Vagina (tissue), 2 donors: ENCODE results near the gene CFAP92. TPM values are rescaled to one million over a fixed set of nuclear protein-coding genes. Genes with fewer than 3 reads are reported as not detected.

Experiments
- DNase-seq, 2 donors: peaks; one replicate each; pipeline ENCODE4 v3.0.0-alpha.2; 2017; ENCODE audit errors: extremely low spot score in 2 of 2
- H3K27ac ChIP-seq: fragments of 200-600 bp; sonication (generic); one replicate; pipeline ENCODE4 v1.5.1; 2019
- H3K27me3 ChIP-seq: fragments of 200-600 bp; sonication (generic); one replicate; pipeline ENCODE4 v1.5.1; 2019
- H3K36me3 ChIP-seq, 2 donors: fragments of 200-600 bp; sonication (generic); one replicate each; pipeline ENCODE4 v1.5.1; 2017 to 2019
- H3K4me1 ChIP-seq: fragments of 200-600 bp; sonication (generic); one replicate; pipeline ENCODE4 v1.5.1; 2019
- H3K4me3 ChIP-seq, 2 donors: fragments of 200-600 bp; sonication (generic); 1 replicate in 1 of 2; 2 replicates in 1 of 2; pipeline ENCODE4 v1.5.1; 2016 to 2019
- H3K9me3 ChIP-seq: fragments of 200-600 bp; sonication (generic); one replicate; pipeline ENCODE4 v1.5.1; 2019
- CTCF ChIP-seq, 3 experiments: fragments of 450-650 bp in 2 of 3; fragments of 200-600 bp in 1 of 3; sonication (generic) in 1 of 3; IDR thresholded peaks; one replicate each; pipeline ENCODE4 v1.5.1; 2017 to 2019; ENCODE audit warnings: antibody characterized with exemption in 3 of 3, mild to moderate bottlenecking in 2 of 3, moderate library complexity in 2 of 3
- POLR2A ChIP-seq, 2 donors: fragments of 450-650 bp; IDR thresholded peaks; one replicate each; pipeline ENCODE4 v1.6.1; 2017; ENCODE audit warnings: antibody characterized with exemption in 2 of 2, mild to moderate bottlenecking in 2 of 2, moderate library complexity in 2 of 2
- POLR2AphosphoS5 ChIP-seq, 2 donors: sonication (generic); formaldehyde crosslinking; IDR thresholded peaks; one replicate each; pipeline ENCODE4 v1.9.0; 2017; ENCODE audit warnings: antibody characterized with exemption in 2 of 2, mild to moderate bottlenecking in 2 of 2, low read depth in 1 of 2; ENCODE audit not compliant: insufficient read depth in 1 of 2
- intact Hi-C: fragments of 100-400 bp; cut with DNase I; formaldehyde crosslinking; loops from one replicate; pipeline ENCODE4 v1.15.1; 2023
- total RNA-seq: library from RNA; depleted of rRNA; stranded (reverse); fragments of >200 nt; gene quantifications from one replicate; pipeline ENCODE4 v1.2.3, GENCODE V29; 2016

CFAP92 gene
- total RNA-seq, 1 donor from 2014 or later = not detected

- Histone ChIP-seq H3K27ac (no peak overlapping the region), H3K36me3 (peaks cover 0 to 91% of the 10 kb centered on the region in 2 donors), H3K4me1 (no peaks in the 10 kb centered on the region), H3K27me3 (no peaks in the 10 kb centered on the region), H3K4me3 (no peak overlapping the region), H3K9me3 (no peaks in the 10 kb centered on the region)
- intact Hi-C loops = no loop called here
- TF ChIP-seq CTCF (IDR thresholded peaks at IDR 0.05) (no peak), POLR2A (IDR thresholded peaks at IDR 0.05) (no peak), POLR2AphosphoS5 (IDR thresholded peaks at IDR 0.05; ENCODE audit: insufficient read depth in 1 of 2, low read depth in 1 of 2) (no peak)
- no peak for DNase-seq
Observed at GRCh38 chr3:128910006-128910405, 83.9 kb downstream of the CFAP92 start.

- Histone ChIP-seq H3K4me3 (no peak overlapping the region), H3K36me3 (peaks cover 0 to 91% of the 10 kb centered on the region in 2 donors), H3K27ac (no peak overlapping the region), H3K27me3 (no peaks in the 10 kb centered on the region), H3K9me3 (no peaks in the 10 kb centered on the region), H3K4me1 (no peaks in the 10 kb centered on the region)
- intact Hi-C loops = no loop called here
- TF ChIP-seq POLR2A (IDR thresholded peaks at IDR 0.05) (no peak), CTCF (IDR thresholded peaks at IDR 0.05) (no peak), POLR2AphosphoS5 (IDR thresholded peaks at IDR 0.05; ENCODE audit: insufficient read depth in 1 of 2, low read depth in 1 of 2) (no peak)
- DNase-seq = no peak
Observed at GRCh38 chr3:128908951-128909350, 84.9 kb downstream of the CFAP92 start.

- TF ChIP-seq POLR2A (IDR thresholded peaks at IDR 0.05) (no peak), POLR2AphosphoS5 (IDR thresholded peaks at IDR 0.05; ENCODE audit: insufficient read depth in 1 of 2, low read depth in 1 of 2) (no peak), CTCF (IDR thresholded peaks at IDR 0.05) (no peak)
- H3K27ac ChIP-seq = no peak overlapping the region
- no peak for DNase-seq
Observed at GRCh38 chr3:128907706-128908445, 86.0 kb downstream of the CFAP92 start.

GRCh38 chr3:128906804-128907525 lies 86.9 kb downstream of the CFAP92 start:
- intact Hi-C loops = no loop called here
- Histone ChIP-seq H3K27me3 (no peaks in the 10 kb centered on the region), H3K4me3 (no peak overlapping the region), H3K27ac (no peak overlapping the region), H3K4me1 (no peaks in the 10 kb centered on the region), H3K9me3 (no peaks in the 10 kb centered on the region), H3K36me3 (peaks cover 0 to 95% of the 10 kb centered on the region in 2 donors)
- DNase-seq = no peak
- TF ChIP-seq POLR2A (IDR thresholded peaks at IDR 0.05) (no peak), CTCF (IDR thresholded peaks at IDR 0.05) (no peak), POLR2AphosphoS5 (IDR thresholded peaks at IDR 0.05; ENCODE audit: insufficient read depth in 1 of 2, low read depth in 1 of 2) (no peak)

More at GRCh38 chr3:128907706-128908445, 86.0 kb downstream of the CFAP92 start:
- H3K9me3 ChIP-seq = no peaks in the 10 kb centered on the region
- H3K4me1 ChIP-seq = no peaks in the 10 kb centered on the region
- H3K27me3 ChIP-seq = no peaks in the 10 kb centered on the region
- peaks cover 0 to 94% of the 10 kb centered on the region in 2 donors for H3K36me3 ChIP-seq
- intact Hi-C loops = no loop called here
- no peak overlapping the region for H3K4me3 ChIP-seq
